Ammon's horn (tissue), 1 donor: ENCODE measurements around the gene PARD3.
A peak's percentile ranks its signal among the peaks of the same experiment; 100 is the strongest.
"Not testable (repeated sequence)": the region's sequence is repeated elsewhere in the genome, so short reads cannot be mapped to it uniquely, and the experiment has no call there.

Experiments
- DNase-seq: peaks from one replicate; pipeline ENCODE4 v3.0.0-alpha.2; 2016; ENCODE audit warnings: low spot score

Gene PARD3

DNA sequence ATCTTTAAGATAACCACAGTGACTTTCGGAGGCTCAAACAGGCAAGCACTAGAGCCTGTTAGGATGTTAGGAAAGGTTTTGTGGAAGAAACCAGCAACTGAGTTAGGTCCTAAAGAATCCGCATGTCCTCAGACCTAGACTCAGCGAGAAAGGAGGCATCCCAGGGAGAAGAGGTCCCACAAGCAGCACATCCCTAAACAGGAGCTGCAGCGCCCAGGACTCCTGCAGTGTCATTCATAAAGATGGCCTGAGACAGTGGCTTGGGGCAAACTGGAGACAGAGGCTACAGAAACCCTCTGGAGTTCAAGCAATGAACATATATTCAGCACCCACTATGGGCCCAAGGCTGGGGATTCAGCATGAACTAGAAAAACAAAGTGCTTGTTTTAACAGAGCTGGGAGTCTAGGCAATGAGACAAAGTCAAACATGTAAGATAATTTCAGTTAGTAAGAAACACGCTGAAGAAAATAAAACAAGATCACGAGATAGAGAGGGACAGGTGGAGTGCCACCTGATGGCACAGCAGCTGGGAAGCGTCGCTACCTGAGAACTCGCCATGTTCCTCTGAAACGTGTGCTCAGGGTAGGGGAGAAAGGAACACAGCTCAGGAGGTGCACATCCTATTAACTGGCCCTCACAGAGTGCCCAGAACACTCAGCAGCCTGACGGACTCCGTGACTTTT is 48.1 kb downstream of the PARD3 start:
- no peak for DNase-seq

DNA sequence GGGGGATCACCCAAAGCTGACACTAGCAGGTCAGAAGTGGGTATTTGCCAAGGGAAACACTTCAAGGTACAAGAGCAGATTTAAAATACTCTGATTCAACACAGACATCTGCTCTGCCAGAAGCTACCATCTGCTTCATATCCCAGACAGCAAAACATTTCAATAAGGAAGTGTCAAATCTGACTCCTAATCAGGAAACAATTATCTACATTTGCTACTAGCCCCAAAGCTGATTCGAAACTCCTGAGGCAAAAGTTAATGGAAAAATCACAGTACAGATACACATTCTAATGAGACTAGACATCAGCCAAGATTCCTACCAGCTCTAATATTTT is 48.9 kb downstream of the PARD3 start:
- DNase-seq = peak; percentile 39

DNA sequence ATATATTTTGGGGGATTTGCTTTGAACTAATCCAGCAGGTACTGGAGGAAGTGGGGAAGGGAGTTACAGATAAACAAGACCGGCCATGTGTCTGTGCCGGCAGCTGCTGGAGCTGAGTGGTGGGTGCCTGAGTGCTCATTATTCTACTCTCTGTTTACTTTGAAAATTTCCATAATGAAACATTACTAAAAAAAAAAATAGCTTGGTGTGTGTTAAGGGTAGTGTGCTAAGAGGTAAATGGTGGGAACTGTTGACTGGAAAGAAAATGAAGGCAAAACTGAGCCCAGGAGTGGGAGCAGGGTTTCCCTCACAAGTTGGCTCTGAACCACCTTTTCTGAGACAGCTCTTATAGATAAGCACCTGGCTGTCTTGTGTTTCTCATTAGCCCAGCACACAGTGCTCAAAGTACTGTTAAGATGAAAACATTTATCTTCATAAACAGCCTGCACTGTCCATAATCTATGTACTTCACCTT is 50.6 kb downstream of the PARD3 start:
- no peak for DNase-seq

DNA sequence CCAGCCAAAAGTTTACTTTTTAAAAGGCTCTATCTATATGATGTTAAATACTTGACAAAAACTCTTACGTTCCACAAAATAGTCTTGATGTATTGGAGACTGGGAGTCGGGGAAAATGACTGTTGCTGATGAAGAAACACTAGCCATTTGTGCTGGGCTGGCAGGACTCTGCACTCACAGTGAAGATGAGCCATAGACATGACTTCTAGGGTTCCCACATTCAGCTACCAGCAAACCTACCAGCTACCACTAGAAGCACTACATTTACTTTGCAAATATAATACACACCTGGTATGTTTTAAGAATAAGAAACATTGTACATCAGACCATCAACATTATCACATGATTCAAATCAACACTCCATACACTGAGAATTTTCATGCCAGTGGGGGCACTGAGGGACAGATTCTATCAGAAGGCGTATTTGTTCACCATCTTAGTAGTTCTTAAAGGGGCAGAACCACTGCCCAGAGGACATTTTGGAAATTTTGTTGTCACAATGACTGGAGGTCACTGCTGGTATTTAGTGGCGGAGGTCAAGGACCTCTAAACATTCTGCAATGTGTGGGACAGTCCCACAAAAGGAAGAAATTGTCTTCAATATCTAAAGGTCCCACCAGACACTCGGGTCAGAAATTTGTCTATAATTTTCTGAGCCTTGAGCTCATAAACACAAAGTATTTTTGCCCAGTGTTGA is 52.3 kb downstream of the PARD3 start:
- DNase-seq = no peak

DNA sequence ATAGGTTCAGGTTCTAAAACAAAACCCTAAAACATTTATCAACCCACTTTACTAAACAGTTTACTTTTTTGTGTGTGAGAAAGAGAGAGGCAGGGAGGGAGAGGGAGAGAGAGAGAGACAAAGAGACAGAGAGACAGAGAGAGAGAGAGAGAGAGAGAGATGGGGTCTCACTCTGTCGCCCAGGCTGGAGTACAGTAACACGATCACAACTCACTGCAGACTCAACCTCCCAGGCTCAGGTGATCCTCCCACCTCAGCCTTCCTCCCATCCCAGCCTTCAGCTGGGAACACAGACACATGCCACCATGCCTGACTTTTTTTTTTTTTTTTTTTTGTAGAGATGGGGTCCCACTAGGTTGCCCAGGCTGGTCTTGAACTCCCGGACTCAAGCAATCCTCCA is 52.9 kb downstream of the PARD3 start:
- DNase-seq = no peak

DNA sequence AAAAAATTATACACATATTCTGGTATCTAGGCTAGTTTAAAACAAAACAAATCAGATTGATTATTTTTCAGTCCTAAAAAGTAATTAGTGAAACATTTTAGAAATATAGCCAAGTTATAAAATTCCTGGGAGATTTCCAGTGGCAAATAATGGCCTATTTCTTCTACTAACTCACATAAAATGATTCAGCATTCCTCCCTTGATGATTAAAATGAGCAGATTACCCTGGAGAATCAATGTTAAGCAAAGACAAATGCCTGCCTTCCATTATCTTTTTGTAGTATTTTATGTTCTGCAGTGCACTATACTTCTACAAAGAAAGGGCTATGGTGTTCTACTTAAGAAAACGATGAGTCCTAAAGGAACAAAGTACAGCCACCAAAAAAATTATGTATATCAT is 53.6 kb downstream of the PARD3 start:
- DNase-seq = no peak

DNA sequence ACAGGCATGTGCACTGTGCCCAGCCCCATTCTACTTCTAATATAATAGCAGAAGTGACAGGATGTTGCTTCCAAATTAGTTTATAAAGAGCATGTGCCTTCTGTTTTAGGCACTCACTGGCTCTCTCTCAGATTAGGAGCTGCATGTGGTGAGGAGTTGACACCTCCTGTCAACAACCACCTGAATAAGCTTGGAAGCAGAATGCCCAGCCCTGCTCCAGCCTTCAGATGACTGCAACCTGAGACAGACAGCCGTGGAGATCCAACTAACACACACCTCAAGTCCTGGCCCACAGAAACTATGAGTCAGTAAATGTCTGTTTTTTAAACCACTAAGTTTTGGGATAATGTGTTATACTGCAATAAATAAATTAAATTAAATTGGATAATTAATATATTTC is 54.5 kb downstream of the PARD3 start:
- DNase-seq = no peak

DNA sequence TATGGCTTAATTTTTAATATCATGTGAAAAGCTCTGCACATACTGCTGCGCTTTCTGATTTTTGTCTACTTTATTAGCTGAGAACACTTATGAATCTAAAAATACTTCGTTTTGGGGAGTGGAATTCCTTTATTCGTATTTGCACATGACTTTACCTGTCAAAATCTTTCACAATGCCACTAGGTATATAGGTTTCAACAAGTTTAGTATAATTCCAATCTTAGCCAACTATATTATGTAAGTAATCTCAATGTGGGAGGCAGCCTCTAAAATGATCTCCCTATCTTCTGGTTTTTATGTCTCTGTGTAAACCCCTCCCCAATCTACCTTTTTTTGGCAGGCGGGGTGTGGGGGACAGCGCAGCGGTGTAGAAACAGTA is 55.3 kb downstream of the PARD3 start:
- no peak for DNase-seq

DNA sequence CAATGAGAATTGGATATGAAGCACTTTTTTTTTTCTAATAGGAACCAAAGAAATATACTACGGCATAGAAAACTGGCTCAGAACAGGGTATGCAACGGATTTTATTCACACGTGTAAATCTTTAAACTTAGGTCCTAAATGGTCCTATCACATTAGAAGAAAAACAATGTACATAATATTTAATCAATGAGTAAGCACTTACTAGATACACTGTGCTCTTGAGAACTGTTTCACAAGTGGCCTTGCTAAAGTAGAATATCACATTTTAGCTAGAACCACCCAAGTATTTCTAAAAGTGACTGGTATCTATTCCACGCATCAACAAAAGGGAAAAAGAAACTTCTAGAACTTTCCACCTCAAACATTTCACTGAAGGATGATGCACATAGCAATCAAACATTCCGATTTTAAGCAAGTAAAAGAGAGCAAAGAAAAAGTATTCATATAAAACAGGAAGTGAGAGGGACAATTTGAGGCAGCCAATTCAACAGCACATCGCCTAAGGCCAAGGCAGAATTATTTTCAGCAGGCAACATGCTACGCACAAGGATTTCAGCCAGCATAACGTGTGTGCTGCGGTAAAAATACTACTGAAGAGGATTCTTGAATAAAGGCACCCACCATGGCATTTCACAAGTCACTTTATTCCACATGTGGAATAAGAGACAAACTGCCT is 55.8 kb downstream of the PARD3 start:
- DNase-seq = no peak

DNA sequence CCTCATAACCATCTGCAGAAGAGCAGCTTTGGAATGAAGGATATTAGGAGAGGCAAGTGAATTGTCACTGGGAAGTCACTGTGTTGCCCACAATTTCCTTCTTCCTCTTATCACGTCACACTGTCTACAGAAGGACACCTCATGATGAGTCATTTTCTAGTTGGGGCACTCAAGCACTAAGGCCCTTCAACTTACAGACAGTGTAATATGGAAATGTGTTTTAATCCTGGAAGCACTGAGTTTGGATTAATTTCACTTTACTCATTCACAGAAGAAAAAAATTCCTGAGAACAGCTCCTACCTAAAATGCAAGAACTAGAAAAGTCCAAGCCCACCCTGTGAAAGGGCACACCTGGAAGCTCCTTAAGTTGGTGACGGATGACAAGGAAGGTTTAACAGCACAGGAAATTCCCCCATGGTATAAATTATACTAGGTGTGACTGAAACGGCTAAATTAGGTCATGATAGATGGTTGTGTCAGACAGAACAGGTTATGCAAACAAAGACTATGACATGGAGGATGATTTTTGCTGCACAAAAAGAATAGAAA is 56.6 kb downstream of the PARD3 start:
- DNase-seq = no peak

DNA sequence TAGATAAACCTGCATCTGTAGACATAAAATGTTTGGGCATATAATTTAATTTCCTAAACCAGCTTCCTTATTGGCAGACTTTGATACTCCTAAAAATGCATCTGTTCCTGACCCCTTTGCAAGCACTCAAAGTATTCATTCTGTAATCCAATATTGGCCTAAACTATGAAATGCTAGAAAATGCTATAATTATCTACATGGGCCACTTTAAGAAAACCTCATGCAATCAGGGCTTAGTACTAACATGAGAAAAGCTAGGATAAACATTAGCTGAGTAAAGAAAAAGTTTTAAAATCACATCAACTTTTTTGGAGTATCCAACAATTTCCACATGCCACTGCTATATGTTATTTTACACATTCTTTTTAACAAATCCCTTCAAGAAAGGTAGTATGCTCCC is 57.2 kb downstream of the PARD3 start:
- DNase-seq = no peak

DNA sequence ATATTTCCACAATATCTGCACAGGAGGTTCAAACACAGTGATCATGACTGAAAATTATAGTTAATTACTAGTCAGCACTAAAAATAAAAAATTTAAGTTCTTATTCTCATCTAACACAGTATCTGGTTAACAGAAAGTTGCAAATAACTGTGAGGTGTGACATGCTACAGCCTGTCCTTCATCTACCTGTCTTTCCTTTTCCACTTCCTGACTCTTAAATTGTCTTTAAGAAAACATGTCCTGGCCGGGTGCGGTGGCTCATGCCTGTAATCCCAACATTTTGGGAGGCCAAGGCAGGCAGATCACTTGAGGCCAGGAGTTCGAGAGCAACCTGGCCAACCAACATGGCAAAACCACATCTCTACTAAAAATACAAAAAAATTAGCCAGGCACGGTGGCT is 57.9 kb downstream of the PARD3 start:
- DNase-seq = not testable (repeated sequence)

DNA sequence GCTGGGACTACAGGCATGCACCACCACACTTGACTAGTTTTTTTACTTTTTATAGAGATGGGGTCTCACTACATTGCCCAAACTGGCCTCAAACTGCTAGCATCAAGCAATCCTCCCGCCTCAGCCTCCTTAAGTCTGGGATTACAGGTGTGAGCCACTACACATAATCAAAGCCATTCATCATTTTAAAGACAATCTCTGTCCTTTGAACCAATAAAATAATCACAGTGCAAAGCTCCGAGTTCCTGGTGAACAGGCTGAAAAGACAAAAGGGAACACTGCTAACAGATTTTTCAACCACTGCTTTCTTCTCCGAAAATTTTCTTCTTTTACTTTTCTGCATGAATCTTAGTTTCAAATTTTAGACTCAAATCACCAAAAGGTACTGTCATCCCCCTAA is 58.5 kb downstream of the PARD3 start:
- no peak for DNase-seq

DNA sequence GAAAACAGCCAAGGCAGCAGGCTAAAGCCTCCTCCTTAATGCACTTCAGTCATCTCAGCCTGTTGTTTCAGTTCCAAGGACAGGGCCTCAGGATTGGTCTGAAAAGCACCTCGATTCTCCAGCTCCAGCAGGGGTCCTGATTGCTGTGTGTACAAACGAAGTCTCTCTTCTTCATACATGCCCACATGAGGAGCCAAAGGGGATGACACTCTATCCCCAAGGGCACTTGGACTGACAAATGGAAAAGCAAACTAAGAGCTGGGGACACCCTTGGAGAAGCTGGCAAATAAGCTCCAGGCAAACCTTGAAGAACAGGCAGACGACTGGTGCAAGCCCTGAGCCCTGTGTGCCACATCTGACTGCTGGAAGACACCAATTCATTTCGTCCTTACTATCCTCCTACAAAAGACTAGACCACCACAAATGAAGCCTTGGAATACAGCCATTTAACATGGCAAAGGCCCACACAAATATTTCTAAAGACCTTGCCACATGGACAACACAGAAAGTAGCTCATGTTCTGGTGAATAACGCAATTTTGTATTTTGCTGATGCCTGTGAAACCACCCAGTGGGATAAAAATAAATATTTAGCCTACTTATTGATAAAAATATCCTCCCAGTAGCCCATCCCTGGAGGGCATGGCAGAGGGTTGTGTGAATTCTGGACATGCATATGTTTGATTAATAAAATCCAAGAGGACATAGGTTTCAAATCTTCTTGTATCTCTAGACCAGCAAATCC is 61.9 kb downstream of the PARD3 start:
- no peak for DNase-seq

DNA sequence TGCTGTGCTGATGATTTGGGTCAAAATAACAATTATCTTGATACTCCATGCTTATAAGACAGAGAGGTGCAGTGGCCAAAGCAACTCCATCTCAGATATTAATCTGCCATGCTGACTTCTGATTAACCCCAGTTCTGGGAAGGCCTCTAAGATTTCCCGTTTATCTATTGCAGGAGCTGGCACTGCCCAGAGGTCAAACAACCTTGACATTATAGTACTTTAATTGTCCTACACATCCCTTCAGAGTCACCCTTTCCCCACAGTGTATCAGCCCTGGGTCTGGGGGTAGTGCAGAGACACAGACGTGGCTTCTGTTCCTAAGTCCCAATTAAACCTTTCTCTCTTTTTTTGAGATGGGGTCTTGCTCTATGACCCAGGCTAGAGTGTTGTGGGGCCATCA is 63.8 kb downstream of the PARD3 start:
- DNase-seq = no peak

DNA sequence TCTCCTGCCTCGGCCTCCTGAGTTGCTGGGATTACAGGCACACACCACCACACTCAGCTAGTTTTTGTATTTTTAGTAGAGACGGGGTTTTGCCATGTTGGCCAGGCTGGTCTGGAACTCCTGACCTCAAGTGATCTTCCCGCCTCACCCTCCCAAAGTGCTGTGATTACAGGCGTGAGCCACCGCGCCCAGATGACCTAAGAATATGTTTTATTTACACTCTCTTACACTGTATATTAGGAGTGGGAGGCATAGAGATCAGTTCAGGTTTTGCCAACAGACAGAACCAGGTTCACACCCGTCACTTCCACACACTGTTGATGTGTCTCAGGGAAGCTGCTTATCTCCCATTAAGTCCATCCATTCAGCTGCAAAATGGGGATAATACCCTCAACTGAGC is 64.3 kb downstream of the PARD3 start:
- not testable (repeated sequence) for DNase-seq

DNA sequence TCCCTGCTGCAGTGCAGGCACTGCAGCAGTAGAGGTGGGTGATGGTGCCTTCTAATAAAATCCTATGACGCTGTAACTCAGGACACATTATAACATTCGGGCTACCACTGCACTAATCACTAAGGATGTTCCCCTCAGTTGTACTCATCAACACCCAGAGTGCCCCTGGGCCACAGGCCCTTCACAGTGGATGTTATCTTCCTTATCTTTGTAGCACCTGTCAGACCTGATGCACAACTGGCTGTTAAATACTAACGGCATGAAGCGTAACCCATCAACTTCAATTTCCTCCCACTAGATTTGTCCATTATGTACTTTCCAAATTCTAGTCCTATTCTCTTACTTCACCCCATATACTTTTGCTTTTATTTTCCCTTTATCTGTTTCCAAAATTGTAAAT is 66.3 kb downstream of the PARD3 start:
- DNase-seq = no peak

DNA sequence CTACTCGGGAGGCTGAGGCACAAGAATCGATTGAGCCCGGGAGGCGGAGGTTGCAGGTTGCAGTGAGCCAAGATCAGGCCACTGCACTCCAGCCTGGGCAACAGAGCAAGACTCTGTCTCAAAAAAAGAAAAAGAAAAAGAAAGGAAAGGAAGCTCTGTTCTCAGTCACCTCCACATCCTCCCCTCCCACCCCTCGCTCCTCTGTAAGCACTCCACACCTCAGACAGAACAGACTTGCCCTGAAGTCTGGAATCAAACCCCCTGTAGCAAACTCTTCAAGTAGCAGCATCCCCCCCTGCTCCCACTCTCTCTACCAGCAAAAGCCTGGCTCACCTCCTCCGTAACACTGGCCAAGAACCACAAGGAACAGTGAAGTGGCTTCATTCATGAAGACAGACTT is 66.7 kb downstream of the PARD3 start:
- DNase-seq = no peak

DNA sequence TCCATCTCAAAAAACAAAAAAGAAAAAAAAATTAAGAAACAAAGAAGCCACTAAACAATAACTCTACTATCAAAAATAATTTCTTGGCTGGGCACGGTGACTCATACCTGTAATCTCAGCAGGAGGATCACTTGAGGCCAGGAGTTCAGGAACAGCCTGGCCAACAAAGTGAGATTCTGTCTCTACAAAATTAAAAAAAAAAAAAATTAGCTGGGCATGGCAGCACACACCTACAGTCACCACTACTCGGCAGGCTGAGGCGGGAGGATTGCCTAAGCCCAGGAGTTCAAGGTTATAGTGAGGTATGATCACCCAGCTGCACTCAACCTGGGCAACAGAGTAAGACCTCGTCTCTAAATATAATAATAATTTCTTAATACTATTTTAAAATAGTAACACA is 69.0 kb downstream of the PARD3 start:
- DNase-seq = no peak

DNA sequence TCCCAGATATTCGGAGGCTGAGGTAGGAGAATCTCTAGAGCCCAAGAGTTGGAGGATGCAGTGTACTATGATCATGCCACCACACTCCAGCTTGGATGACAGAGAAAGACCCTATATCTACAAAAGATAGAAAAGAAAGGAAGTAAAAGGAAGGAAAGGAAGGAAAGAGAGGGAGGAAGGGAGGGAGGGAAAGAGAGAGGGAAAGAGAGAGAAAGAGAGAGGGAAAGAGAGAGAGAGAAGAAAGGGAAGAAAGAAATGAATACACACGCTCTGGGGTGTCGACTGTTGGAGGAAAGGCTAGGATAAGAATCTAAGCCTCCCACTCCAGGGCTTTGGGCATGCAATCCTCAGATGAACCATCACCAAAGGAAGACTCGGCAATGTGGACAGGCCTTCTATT is 69.9 kb downstream of the PARD3 start:
- DNase-seq = no peak

DNA sequence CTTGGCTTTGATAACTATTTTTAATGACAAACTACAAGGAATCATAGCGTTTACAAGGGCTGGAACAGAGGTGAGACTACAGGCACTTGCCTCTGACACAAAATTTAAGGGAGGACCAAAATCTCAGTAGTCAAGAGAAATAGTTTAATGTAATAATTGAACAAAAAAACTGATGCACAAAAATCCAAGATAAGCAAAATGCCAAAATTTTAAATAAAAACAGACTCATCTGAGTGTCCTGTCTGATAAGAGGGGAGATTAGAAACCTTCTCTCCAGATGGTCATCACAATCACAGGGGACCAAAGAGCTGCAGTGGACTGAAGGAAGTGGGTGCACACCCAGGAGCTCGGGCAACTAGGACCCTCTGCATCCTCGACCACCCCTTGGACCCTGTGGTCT is 70.5 kb downstream of the PARD3 start:
- no peak for DNase-seq

DNA sequence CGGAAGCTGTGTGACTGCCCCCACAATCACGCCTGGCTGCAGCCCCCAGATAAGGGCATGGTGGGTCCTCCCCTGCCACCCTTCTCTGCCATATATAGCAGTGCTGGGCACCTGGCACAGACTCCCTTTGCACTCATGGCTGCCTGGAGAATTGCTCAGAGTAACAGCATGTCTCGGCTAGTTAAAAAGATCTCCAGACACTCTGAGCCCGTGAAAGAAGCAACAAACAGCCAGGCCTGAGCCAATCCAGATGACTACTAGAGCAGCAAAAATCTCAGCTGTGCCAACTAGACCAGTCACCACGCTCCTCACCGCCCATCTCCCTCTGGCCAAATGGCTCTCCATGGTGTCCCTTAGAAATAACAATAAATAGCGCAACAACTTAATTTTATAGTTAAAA is 71.3 kb downstream of the PARD3 start:
- peak; percentile 35 for DNase-seq

DNA sequence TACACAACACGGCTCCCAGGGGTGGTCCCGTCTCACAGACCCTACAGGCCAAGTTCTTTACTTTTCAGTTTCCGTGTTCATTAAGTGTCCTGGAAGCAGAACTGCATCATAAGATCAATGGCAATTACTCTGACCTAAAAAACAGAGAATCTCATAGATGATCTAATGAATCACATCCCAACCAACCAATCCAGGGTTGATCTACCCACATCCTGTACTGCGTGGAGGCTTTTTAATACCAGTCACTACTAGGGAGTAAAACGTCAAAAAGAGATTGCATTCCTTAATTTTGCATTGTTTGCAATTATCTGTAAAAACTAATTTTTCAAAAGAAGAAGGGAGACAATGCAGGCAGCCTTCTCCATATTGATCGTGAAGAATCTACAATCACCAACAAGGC is 72.6 kb downstream of the PARD3 start:
- DNase-seq = no peak
